GM23248 (cell line): ENCODE results near the gene RASAL2. TPM values are rescaled to one million over a fixed set of nuclear protein-coding genes. Genes with fewer than 3 reads are reported as not detected.

Experiments used
- DNase-seq: peaks from one replicate; pipeline ENCODE4 v3.0.0-alpha.2; 2015
- H2AFZ ChIP-seq: fragments of 200-600 bp; sonication (generic); 2 replicates; pipeline ENCODE4 v1.6.1; 2016; ENCODE audit warnings: antibody characterized with exemption
- H3F3A ChIP-seq: fragments of 200-600 bp; sonication (generic); 2 replicates; pipeline ENCODE4 v1.6.1; 2016; ENCODE audit warnings: mild to moderate bottlenecking, antibody characterized with exemption, mixed run types; ENCODE audit not compliant: insufficient read depth
- H3K27ac ChIP-seq: fragments of 200-600 bp; sonication (generic); 2 replicates; pipeline ENCODE4 v1.5.1; 2016; ENCODE audit warnings: mild to moderate bottlenecking
- H3K27me3 ChIP-seq: fragments of 200-600 bp; sonication (generic); replicated peaks from 2 replicates; pipeline ENCODE4 v1.6.1; 2016; ENCODE audit warnings: mild to moderate bottlenecking; ENCODE audit not compliant: insufficient read depth
- H3K36me3 ChIP-seq: fragments of 200-600 bp; sonication (generic); 2 replicates; pipeline ENCODE4 v1.6.1; 2016; ENCODE audit warnings: low read depth, mild to moderate bottlenecking
- H3K4me1 ChIP-seq: fragments of 200-600 bp; sonication (generic); 2 replicates; pipeline ENCODE4 v1.6.1; 2016; ENCODE audit warnings: mild to moderate bottlenecking; ENCODE audit not compliant: insufficient read depth
- H3K4me2 ChIP-seq: fragments of 200-600 bp; sonication (generic); one replicate; pipeline ENCODE4 v1.6.1; 2016; ENCODE audit warnings: mild to moderate bottlenecking; ENCODE audit not compliant: unreplicated experiment
- H3K4me3 ChIP-seq: fragments of 200-600 bp; sonication (generic); 2 replicates; pipeline ENCODE4 v1.5.1; 2016; ENCODE audit warnings: mild to moderate bottlenecking
- H3K79me2 ChIP-seq: fragments of 200-600 bp; sonication (generic); 2 replicates; pipeline ENCODE4 v1.6.1; 2016; ENCODE audit warnings: mild to moderate bottlenecking; ENCODE audit not compliant: insufficient read depth
- H3K9ac ChIP-seq: fragments of 200-600 bp; sonication (generic); 2 replicates; pipeline ENCODE4 v1.6.1; 2016; ENCODE audit warnings: mild to moderate bottlenecking
- H3K9me2 ChIP-seq: fragments of 200-600 bp; sonication (generic); 2 replicates; pipeline ENCODE4 v1.6.1; 2016; ENCODE audit warnings: mixed run types, mild to moderate bottlenecking, moderate library complexity; ENCODE audit not compliant: insufficient read depth
- H3K9me3 ChIP-seq: fragments of 200-600 bp; sonication (generic); one replicate; pipeline ENCODE4 v1.6.1; 2017; ENCODE audit warnings: low read depth
- H4K20me1 ChIP-seq: fragments of 200-600 bp; sonication (generic); 2 replicates; pipeline ENCODE4 v1.6.0; 2016; ENCODE audit not compliant: insufficient read depth
- EZH2 ChIP-seq: fragments of 200-600 bp; sonication (generic); IDR thresholded peaks from 2 replicates; pipeline ENCODE4 v1.6.1; 2018; ENCODE audit warnings: antibody characterized with exemption, mild to moderate bottlenecking; ENCODE audit not compliant: insufficient read depth, poor library complexity, severe bottlenecking
- EZH2phosphoT487 ChIP-seq: fragments of 200-600 bp; sonication (generic); IDR thresholded peaks from 2 replicates; pipeline ENCODE4 v1.6.1; 2018; ENCODE audit warnings: antibody characterized with exemption, moderate library complexity, mild to moderate bottlenecking, low read depth; ENCODE audit not compliant: insufficient read depth
- WGBS, 2 experiments: methylation state at CpG; one replicate each; pipeline ENCODE4 v1.1.6; 2015 to 2017; ENCODE audit warnings: low lambda C conversion rate in 2 of 2, low coverage in 1 of 2; ENCODE audit errors: missing lambda C conversion rate in 2 of 2; 5-methylcytosine and 5-hydroxymethylcytosine counted together
- in situ Hi-C: fragments of 300-500 bp; cut with MboI; formaldehyde crosslinking; loops from 2 replicates; pipeline ENCODE4 v1.15.0; 2020
- polyA plus RNA-seq: library from polyadenylated mRNA; unstranded; fragments of >200 nt; fragmentation: Nextera tagmentation; extraction: Ambion mirVana; gene quantifications from 2 replicates; pipeline ENCODE4 v1.2.1, GENCODE V29; 2016
- total RNA-seq: library from RNA; depleted of rRNA; stranded (reverse); fragments of >200 nt; shearing (Covaris generic); gene quantifications from 2 replicates; pipeline ENCODE4 v1.2.3, GENCODE V29; 2014

Gene RASAL2
- total and polyA plus RNA-seq, 2 experiments from 2014 or later, result 10.1 to 23.1 TPM

- Histone ChIP-seq H3K27me3 (no peaks in the 10 kb centered on the region), H3K9me2 (no peaks in the 10 kb centered on the region), H3K79me2 (peaks cover 98% of the 10 kb centered on the region), H2AFZ (no peak overlapping the region), H3K9me3 (no peaks in the 10 kb centered on the region), H3K9ac (peak overlapping the region; percentile 55), H3K4me2 (peak overlapping the region; percentile 31), H4K20me1 (no peaks in the 10 kb centered on the region), H3K4me3 (no peak overlapping the region), H3K36me3 (no peaks in the 10 kb centered on the region), H3F3A (peaks cover 36% of the 10 kb centered on the region), H3K27ac (peak overlapping the region; percentile 87), H3K4me1 (peaks cover 40% of the 10 kb centered on the region)
- in situ Hi-C loops, result no loop called here
- 92 to 95% methylated on average over 3 of the region's 3 CpGs for WGBS, 2 experiments
- TF ChIP-seq EZH2phosphoT487, result no peak
- no peak for TF ChIP-seq EZH2
- DNase-seq, result peak; percentile 17
These were observed 39.5 kb downstream of the RASAL2 start for GRCh38 chr1:178133239-178133989.

- H3K4me3 ChIP-seq, result no peak overlapping the region
- peaks cover 30% of the 10 kb centered on the region for H3F3A ChIP-seq
- H3K9me3 ChIP-seq, result no peaks in the 10 kb centered on the region
- H3K36me3 ChIP-seq, result no peaks in the 10 kb centered on the region
- peaks cover 34% of the 10 kb centered on the region for H3K4me1 ChIP-seq
- no peaks in the 10 kb centered on the region for H3K27me3 ChIP-seq
- no peak overlapping the region for H2AFZ ChIP-seq
- H3K9me2 ChIP-seq, result no peaks in the 10 kb centered on the region
- peaks cover 98% of the 10 kb centered on the region for H3K79me2 ChIP-seq
- 71 to 74% methylated on average over 2 of the region's 2 CpGs for WGBS, 2 experiments
- H4K20me1 ChIP-seq, result no peaks in the 10 kb centered on the region
- H3K27ac ChIP-seq, result peak overlapping the region; percentile 87
- H3K4me2 ChIP-seq, result peak overlapping the region; percentile 31
- TF ChIP-seq EZH2phosphoT487, result no peak
- TF ChIP-seq EZH2, result no peak
- peak; percentile 93 for DNase-seq
- in situ Hi-C loops, result no loop called here
- H3K9ac ChIP-seq, result peak overlapping the region; percentile 55
These were observed 40.2 kb downstream of the RASAL2 start for GRCh38 chr1:178134061-178134460.

- peak overlapping the region; percentile 21 for H3K4me3 ChIP-seq
- H4K20me1 ChIP-seq, result no peaks in the 10 kb centered on the region
- in situ Hi-C loops, result no loop called here
- H3K9me2 ChIP-seq, result no peaks in the 10 kb centered on the region
- H3K9me3 ChIP-seq, result no peaks in the 10 kb centered on the region
- 16 to 22% methylated on average over 2 of the region's 2 CpGs for WGBS, 2 experiments
- H3K27ac ChIP-seq, result peak overlapping the region; percentile 29
- H3K4me1 ChIP-seq, result peaks cover 33% of the 10 kb centered on the region
- H3K9ac ChIP-seq, result peak overlapping the region; percentile 48
- peak; percentile 23 for DNase-seq
- TF ChIP-seq EZH2 (no peak), EZH2phosphoT487 (no peak)
- H3K36me3 ChIP-seq, result no peaks in the 10 kb centered on the region
- H3F3A ChIP-seq, result peaks cover 28% of the 10 kb centered on the region
- H3K4me2 ChIP-seq, result peak overlapping the region; percentile 38
- no peaks in the 10 kb centered on the region for H3K27me3 ChIP-seq
- peak overlapping the region; percentile 32 for H2AFZ ChIP-seq
- H3K79me2 ChIP-seq, result peaks cover 98% of the 10 kb centered on the region
These were observed 43.3 kb downstream of the RASAL2 start for GRCh38 chr1:178137238-178137637.

GRCh38 chr1:178142806-178143205, 48.9 kb downstream of the RASAL2 start:
- Histone ChIP-seq H3K36me3 (no peaks in the 10 kb centered on the region), H4K20me1 (no peaks in the 10 kb centered on the region), H3K4me3 (no peak overlapping the region), H3K9ac (no peak overlapping the region), H3K27me3 (no peaks in the 10 kb centered on the region), H3K9me2 (no peaks in the 10 kb centered on the region), H3F3A (peaks cover 10% of the 10 kb centered on the region; the same call in 1 of the 2 replicates), H3K9me3 (no peaks in the 10 kb centered on the region), H3K27ac (no peak overlapping the region), H2AFZ (no peak overlapping the region), H3K4me2 (no peak overlapping the region), H3K4me1 (peaks cover 36% of the 10 kb centered on the region), H3K79me2 (peaks cover 99% of the 10 kb centered on the region)
- DNase-seq, result no peak
- TF ChIP-seq EZH2phosphoT487, result no peak
- in situ Hi-C loops, result no loop called here
- 76 to 78% methylated on average over 4 of the region's 4 CpGs for WGBS, 2 experiments
